Measurements from ENCODE around the gene MAML2.
A peak's percentile ranks its signal among the peaks of the same experiment; 100 is the strongest.

The MAML2 gene

DNA sequence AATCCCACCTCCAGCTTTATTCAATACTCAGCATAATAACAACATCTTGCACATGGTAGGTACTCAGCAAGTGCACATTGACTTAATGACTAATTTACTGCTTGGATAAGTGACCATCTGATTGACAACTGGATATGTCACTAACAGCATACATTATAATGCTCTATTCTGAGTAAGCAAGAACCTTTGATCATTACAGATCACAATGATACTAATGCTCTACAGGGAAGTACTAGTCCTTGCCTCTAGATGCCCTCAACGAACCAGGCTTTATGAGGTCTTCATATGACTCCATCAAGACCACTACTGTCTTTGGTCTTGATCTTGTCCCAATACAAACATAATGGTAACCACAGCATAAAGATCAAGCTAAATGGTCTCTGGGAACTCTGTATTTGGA, 251.5 kb downstream of the MAML2 start:
- DNase-seq: peak; percentile 35

DNA sequence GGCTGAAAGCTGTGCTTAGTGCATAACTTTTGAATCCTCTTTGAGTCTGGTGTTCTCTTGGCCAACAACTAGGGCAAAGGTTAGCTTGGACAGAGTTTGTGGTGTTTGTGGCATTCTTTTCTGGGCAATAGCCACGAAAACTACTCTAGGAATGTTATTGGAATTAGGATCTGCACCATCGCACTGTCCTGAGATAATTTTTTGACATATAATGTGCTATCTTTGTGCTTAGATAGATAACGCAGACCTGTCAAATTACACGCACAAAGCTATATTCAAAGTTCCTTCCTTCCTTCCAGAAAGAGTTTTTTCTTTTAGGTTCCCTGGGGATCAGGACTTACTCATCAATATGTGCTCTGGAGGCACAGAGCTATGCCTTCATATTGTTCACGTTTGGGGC, 252.3 kb downstream of the MAML2 start:
- DNase-seq: no peak

DNA sequence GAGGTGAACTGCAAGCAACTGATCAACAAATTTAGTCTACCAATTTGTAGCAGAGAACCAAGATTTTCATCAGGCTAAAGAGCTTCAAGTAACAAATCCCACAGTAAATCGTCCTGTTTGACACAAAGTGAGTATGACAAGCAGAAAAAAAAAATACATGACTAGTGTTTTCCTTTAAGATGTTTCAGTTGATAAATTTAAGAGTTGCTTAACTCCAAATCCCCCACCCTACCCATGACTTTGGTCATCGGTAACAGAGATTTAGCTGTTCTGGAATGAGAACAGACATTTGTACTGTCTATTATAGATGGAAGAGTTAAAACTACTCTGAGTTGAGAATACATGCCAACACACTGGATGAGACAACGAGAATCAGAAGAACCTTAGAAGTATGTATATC, 254.1 kb downstream of the MAML2 start:
- DNase-seq: no peak

DNA sequence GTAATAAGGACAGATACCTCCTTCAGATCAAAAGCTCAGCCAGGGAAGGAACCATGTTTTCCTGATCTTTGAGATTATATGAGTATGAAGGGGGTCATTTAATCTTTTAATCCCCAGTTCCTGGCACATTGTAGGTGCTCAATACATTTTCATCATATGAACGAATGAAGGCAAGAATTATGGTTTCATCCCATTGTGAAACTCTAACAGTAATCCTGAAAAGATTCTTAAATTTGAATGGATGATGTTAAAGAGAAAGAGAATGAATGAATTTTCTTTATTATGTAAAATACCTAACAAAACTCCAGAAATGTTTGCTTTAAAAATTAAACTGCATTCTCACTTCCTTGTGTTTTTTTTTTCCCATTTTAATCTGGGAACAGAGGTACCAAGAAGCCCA, 256.9 kb downstream of the MAML2 start:
- DNase-seq: no peak

DNA sequence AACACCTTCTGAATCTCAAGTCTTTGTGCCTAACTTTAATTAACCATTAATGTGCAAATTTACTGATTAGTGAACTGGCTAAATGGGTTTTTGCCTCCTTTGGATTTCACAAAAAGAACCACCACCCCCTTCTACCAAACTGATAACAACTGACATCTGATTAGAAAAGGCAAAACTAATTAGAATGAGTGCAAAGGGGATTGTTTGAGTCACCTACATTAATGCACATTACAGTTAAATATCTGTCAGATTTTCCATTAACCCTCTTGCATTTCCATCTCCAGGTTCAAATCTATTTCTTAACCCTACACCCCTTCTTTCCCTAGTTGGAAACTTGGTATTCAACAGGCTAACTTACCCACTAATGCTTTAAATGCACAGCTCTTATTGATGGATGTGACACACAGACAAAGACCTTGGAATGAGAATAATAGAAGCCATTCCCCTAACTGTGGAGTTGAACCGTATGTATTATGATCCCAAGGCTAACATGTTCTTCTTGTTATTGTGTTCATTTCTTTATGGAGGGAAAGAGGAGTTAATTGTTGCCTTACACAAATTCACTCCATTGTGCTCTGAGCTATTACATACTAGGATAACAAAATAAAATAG, 257.6 kb downstream of the MAML2 start:
- peak; percentile 80 for DNase-seq

DNA sequence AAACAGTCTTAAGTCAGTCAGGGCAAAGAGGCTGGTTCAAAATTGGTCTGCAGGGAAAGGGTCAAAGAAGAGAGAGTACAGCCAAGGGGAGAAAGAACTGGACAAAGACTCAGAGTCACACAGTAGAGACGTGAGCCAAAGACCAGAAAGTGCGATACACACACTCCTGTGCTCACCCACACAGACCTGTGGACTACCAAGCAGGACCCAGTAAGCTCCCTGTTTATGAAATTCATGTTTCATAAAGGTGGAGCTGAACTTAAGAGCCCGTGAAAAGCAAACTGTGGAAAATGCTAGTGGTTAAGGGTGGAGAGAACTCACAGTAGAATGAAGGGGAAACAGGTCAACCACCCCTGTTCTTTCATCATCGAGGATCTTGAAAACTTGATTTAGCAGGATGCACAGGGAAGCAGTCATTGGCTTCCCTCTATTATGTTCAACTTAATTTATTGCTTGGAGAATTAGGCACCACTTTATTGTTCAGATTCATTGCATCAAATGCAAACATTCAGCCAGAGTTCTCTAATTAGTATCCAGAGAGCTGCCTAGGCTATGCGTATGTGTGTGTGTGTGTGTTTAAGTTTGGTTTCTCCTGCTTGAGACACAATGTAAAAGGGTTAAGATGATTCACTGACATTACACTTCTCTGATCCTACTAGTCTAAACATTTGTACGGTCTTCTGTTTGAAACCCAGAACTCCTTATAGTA, 258.2 kb downstream of the MAML2 start:
- peak; percentile 85 for DNase-seq

DNA sequence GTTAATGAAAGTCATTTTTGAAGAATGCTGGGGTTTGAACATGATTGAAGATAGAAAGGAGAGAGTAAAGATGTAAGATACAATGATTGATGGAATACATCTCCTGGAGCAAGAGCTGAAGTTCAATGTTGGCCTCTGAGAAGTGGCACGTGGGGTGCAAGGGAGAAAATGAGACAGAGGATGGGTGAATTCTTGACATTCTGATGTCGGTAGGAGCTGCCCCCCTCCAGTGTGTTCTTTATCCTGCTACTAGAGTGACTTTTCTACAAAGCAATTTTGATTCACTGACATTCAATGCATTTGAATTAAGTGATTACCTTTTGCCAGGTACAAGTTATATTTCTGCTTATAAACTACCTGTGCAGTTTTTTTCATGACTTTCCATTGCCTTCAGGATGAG, 260.1 kb downstream of the MAML2 start:
- DNase-seq: no peak

DNA sequence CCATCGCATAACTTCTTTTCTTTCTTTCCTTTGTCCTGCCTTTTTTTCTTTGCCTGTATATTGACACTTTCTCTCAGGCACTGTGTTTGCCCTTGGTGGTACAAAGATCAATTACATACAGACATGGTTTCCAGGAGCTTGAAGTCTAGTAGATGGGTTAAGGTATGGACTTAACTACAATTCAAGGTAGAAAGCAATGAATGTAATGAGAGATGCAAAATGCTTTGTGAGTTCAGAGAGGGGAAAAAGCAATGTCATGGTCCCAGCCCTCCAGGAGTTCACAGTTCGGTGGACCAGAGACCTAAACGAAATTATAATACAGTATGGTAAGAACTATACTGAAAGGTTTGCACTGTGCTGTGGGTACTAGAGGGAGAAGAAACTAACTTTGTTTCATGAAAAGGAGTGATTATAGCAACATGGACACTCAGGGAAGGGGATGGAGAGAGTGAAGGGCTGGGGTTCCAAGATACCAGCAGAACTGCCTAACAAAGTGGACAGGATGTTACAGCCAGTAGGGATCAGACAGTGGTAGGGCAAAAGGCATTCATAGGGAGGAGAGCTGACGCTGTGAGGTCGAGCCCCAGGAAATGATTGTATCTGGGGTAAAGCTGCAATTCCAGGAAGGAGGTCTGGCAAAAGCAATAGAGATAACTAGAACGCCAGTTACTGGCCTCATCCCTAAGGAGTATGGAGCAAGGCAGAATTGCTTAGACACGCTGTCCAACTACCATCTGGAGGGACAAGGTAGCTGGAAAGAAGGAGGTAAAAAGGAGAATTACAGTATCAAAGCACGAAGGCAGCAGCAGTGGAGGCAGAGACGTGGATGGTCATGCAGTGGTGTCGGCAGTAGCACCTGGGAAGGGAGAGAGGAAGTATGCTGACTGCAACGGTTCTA, 260.7 kb downstream of the MAML2 start:
- DNase-seq: no peak

DNA sequence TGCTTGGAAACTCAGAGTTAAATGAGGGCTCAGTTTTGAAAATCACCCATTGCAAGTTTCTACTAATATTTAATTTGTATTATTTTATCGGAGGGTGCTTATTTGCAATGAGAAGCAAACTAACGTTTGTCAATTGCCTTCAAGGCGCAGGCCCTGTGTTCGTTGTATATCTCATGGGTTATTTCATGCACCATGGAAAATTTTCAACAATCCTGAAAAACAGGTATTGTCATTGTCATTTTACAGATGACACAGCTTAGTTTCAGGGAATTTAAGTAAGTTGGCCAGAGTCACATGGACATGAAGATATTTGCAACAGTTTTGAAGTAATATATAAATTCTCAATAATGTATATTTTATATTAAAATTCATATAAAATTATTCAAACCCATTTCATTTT, 261.4 kb downstream of the MAML2 start:
- DNase-seq: no peak

DNA sequence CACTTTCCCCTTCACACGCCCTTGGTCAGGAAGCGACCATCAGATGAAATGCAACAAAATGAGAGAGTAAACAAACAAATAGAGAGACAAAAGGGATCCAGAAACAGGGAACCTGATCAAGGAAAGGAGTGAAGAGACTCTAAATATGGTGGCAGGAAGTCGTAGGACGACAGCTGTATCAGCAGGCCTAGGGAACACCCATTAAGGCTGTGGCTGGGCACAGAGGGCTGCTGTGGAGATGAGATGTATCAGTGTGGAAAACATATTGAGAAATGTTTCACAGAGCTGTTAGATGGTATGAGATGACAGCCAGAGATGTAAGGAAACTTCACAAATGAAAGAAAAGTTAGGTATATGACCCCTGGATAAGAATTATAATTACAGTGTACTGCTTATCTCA, 263.3 kb downstream of the MAML2 start:
- peak; percentile 16 for DNase-seq

DNA sequence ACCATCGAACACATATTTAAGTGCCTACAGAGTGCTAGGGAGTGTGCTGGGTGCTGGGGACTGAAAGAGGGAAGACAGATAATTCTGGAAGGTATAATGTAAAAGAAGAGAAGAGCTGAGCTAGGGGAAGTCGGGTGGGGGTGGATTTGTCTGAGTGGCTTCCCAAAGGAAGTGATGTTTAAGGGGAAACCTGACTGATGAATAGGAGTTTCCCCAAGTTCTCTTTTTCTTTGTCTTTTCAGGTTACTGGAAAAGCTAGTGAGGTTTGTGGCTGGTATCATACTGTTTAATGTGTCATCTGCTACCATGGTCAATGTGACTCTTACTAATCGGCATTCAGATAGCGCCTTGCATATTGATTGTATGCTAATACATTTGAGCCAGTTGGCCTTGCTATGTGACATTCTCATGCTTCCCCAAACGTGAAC, 267.4 kb downstream of the MAML2 start:
- no peak for DNase-seq

DNA sequence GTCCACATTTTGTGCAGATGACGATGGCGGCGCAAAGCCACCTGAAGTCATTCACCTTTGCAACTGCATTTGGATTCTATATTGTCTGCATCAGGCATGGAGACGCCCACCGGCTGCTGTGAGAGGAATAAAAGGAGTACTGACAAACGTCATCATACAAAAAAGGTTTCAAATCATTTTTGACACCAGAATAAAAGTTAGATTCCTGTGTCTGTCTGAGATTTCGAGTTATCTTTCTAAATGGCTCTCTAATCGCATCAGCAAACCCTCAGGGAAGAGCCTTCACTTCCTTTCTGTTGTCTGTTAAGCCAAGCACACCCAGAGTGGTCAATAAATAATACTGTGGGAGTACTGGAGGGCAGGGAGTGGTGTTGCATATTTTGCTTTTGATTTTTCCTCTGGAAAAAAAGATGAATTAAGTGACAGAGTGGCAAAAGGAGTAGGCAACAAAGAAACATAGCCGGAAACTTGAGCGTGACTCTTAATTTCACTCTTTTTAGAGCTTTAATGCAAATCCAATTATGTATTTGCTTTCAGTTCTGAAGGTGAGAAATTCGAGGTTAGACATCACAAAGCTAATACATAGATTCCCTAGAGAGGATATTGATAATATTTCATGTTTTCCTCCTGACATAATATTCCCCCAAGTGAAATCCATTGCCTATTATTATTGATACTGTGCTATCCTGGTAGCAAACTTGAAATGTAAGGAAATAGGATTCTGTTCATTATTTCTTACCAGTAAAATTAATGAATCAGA, 268.3 kb downstream of the MAML2 start:
- DNase-seq: no peak

DNA sequence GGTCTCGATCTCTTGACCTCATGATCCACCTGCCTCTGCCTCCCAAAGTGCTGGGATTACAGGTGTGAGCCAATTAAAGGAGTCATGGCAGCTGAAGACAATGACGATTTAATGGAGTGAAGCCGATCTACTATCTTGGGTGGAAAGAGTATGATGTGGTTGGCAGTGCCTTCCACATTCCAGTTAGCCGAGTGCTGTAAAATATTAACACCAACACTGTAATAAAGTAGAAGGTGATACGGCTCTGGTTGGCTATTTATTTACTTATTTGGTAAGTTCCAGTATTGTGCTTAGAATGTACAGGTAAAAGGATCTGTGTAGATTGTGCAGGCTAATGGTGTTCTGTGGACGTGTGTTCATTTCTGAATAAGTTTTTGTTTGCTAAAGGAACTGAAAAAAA, 269.5 kb downstream of the MAML2 start:
- no peak for DNase-seq

DNA sequence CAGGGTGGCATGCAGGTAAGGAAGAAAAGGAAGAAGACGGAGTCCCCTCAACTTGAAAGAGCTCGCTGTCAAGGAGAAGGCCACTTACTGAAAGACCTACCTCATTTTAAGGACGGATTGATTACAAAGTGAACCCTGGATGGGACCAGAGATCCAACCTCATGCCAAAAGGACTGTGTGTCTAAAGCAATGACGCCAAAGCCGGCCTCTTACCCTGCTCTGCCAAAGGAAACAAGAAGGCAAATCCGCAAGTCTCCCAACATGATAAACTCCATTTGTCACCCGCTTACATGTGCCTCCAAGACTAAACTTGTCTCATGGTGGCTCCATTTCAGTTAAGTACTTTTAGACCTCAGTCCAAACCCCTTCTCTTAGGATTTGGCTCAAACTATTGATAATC, 270.4 kb downstream of the MAML2 start:
- DNase-seq: no peak

DNA sequence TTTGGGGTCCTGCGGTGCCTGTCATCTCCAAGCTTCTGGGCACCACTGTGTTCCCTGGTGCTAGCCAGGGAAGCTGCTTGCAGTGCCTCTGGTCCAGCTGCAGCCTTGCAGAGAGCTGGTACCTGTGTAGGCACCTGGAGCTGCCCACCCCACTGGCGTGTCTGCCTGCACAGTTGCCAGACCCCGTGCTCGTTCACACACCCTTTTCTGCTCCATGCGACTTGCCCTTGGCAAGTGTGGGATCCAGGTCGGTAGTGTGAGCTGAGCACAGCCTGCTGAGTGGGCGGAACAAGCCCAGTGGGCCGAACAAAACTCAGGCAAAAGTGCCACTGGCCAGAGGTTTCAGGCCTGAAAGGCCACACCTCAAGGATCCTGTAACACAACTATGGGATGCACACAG, 272.5 kb downstream of the MAML2 start:
- no peak for DNase-seq

DNA sequence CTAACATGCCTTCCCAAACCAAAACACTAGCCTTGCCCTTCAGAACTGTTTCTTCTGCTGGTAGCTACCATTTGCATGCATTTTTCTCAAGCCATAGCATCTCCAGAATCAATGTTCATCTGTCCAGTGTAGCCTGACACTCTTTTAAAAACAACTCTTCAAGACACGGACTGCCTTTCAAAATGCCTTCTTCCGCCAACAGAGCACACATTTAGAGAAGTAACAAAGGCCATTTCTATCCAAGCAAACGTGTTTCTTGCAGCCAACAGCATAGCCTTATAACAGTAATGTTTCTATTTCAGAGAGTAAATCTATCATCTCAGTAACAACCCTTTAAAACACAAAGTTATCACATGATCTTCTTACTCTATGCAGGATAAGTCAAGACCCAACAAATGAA, 275.8 kb downstream of the MAML2 start:
- no peak for DNase-seq

DNA sequence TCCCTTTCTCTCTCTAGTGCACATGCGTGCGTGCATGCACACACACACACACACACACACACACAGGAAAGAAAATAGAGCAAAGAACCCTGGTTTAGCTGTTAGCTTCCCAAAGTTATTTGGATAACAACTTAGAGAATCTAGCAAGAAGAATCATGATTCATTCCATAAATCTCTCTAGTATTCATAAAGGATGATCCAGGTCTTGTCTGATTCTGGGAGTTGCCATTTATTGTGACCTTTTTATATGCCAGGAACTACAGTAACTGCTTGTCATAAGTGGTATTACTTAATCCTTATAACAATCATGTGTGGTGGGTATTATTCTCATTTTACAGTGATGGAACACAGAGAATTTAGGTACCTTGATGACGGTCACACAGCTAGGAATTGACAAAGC, 277.6 kb downstream of the MAML2 start:
- DNase-seq: no peak

DNA sequence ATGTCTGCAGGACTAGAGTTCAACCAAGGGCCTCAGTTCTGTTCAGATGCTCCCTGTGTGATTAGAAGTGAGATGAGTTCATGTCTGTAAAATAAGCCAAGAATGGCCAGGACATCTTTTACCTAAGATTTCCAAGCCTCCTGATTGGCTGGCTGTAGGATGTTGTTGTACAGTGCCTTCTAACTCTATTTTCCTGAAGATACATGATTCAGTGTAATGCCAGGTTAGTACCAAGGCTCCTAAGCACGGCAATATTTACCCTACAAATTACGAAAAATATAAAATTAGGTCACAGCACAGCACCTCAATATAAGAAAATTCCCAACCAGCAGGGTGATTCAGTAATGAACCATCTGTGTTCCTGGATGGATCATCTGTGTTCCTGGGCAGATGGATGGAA, 279.1 kb downstream of the MAML2 start:
- DNase-seq: no peak

DNA sequence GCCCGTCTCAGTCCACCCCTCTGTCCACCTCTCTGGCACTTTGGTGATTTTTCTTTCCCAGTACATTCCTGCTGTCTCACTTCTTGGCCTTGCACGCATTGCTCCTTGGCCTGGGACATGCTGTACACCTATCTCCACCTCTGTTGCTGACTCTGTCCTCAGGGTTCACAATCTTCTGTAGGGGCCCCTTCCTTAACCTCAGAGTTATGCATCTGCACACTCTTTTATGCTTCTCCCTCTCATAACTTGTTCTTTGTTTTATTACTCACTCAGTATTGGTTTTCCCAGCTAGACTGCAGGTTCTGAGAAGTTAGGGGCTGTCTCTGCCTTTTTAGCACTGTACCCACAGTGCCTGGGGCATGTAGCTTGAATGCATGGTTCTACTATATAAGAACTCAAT, 279.9 kb downstream of the MAML2 start:
- DNase-seq: no peak

DNA sequence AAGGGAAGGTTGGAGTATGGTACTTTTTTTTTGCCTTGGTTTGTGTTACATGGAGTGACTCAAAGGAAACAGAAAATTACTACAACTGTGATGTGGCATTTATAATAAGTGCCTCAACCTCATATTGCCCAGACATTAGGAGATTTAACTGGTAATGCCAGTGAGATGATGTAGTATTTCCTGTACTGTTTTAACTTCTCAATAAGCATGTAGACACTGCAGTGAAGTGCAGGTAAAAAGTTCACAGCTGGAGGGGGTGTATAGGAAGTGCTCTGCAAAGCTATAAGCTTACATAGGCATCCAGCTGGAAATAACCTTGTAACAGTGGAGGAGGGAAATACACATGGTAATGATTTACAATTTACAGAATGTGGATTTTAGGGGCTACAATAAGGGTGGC, 280.9 kb downstream of the MAML2 start:
- DNase-seq: peak; percentile 83

DNA sequence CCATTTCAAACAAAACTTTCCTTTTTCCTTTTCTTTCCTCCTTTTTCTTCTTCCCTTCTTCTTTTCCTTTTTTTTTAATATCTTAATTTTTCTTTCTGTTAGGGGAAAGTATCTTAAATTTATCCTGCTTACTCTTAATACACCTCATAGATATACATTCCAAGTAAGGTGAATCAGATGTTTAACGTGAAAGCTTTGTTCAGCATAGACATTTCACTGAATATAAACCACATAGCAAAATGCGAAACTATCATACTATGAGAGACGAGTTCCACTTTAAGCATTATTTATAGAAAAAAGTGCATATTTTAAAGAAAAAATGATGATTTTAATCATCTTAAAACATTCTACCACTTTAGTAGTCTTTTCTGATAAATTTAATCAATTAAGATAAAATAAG, 281.3 kb downstream of the MAML2 start:
- DNase-seq: no peak

DNA sequence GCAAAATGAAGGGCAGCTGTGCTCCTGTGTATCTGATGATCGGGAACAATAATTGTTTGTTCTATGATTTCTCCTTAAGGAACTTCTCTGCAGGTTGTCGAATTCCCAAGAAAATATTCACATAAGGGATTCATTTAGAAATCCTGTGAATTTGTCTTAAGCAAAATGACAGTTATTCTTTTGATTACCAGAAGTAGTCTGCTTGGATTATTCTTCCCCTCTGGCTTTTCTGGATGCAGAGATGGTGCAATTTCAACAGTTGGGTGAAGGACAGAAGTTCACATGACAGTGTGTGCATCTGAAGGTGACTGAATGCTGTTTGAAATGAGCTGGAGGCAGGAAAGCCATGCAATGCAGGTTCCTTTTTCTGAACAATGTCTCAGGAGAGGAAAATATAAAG, 281.9 kb downstream of the MAML2 start:
- DNase-seq: no peak

DNA sequence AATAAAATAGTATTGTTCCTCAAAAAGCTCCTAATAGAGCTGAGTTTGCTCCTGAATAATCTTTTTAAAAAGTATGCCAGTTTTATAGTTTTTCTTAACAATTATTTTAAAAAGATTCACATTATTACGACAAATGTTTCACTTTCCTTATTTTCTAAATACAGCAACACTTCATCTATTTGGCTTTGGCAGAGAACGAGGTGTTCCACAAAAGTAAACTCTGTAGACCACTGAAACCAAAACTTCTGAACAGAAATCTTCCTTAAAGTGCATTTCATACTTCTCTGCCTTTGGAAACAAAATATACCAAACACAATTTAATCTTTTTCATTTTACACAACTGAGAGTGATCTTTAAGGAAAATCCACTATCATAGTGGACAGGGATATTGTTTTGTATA, 285.5 kb downstream of the MAML2 start:
- DNase-seq: no peak

Data from NCI-H69 (cell line).